ENCODE measurements around the gene ADPRHL1.

DNA sequence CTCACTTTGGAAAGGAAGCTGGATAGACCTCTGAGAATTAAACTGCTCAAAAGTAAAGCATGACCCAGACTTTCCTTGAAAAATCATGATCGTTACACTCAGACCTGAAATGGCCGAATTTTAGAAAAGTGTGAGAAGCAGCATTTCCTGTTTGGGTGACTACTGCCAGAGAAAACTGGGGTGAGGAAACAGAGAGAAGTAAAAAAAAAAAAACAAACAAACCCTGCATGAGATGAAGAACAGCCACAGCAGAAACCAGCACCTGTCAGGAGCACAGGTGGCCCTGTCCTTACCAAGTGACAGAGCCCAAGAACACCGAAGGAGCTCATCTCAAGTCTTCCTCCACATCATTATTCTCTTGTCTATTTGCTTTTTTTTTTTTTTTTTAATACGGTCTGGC is 12.0 kb upstream of the ADPRHL1 start:
- TF ChIP-seq, protein P1, sequence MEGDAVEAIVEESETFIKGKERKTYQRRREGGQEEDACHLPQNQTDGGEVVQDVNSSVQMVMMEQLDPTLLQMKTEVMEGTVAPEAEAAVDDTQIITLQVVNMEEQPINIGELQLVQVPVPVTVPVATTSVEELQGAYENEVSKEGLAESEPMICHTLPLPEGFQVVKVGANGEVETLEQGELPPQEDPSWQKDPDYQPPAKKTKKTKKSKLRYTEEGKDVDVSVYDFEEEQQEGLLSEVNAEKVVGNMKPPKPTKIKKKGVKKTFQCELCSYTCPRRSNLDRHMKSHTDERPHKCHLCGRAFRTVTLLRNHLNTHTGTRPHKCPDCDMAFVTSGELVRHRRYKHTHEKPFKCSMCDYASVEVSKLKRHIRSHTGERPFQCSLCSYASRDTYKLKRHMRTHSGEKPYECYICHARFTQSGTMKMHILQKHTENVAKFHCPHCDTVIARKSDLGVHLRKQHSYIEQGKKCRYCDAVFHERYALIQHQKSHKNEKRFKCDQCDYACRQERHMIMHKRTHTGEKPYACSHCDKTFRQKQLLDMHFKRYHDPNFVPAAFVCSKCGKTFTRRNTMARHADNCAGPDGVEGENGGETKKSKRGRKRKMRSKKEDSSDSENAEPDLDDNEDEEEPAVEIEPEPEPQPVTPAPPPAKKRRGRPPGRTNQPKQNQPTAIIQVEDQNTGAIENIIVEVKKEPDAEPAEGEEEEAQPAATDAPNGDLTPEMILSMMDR (conservative IDR thresholded peaks at IDR 0.05 in 1 of 2, IDR thresholded peaks at IDR 0.05 in 1 of 2; ENCODE audit: extremely low read depth in 1 of 2, insufficient read depth in 1 of 2, low read depth in 1 of 2, low read length in 2 of 2) = no peak
- no peak for TF ChIP-seq EZH2 (IDR thresholded peaks at IDR 0.05; ENCODE audit: borderline replicate concordance, low read length)
